A673 (cell line): ENCODE results near the gene MTHFD2.

Source experiments
- CTCF ChIP-seq: fragments of 300-800, 200-600 bp; sonication (generic); conservative IDR thresholded peaks from 2 replicates; pipeline ENCODE4 v1.5.1; 2017; ENCODE audit warnings: low read depth, mild to moderate bottlenecking, antibody characterized with exemption, low read length, moderate library complexity, mixed read lengths
- EZH2 ChIP-seq: fragments of 200-600 bp; sonication (generic); IDR thresholded peaks from 2 replicates; pipeline ENCODE4 v1.6.1; 2017; ENCODE audit warnings: borderline replicate concordance, low read depth, mild to moderate bottlenecking, mixed read lengths, antibody characterized with exemption, low read length; ENCODE audit not compliant: poor library complexity, severe bottlenecking

- TF ChIP-seq CTCF (no peak), EZH2 (no peak)
Measured at GRCh38 chr2:74259191-74259590, 60.8 kb downstream of the MTHFD2 start.
